Measurements from ENCODE around the gene ARR3.
"Not testable (repeated sequence)": the region's sequence is repeated elsewhere in the genome, so short reads cannot be mapped to it uniquely, and the experiment has no call there.

Gene ARR3

DNA sequence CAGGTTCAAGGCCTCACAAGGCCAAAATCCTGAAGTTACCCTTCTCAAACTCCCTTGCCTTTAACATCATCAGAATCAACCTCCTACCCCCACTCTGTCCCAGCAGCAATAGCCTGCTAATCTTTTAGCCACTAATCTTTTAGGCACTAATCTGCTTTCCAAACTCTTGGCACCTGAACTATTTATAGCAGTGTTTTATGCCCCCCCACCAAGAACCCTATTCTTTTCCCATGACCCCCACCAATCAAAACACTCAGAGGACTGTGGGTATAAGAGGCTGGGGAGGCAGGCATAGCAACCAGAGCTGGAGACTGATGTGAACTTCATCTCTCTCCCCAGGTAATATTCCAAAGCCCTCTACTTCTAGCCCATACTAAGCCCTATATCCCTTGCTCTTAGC, at the start of gene ARR3:
Gene ARR3 (plus strand): TSS at position 301 of the 400 bp plus-strand sequence. CDS start 1,052 bp downstream, outside the sequence.
- no peak for DNase-seq

DNA sequence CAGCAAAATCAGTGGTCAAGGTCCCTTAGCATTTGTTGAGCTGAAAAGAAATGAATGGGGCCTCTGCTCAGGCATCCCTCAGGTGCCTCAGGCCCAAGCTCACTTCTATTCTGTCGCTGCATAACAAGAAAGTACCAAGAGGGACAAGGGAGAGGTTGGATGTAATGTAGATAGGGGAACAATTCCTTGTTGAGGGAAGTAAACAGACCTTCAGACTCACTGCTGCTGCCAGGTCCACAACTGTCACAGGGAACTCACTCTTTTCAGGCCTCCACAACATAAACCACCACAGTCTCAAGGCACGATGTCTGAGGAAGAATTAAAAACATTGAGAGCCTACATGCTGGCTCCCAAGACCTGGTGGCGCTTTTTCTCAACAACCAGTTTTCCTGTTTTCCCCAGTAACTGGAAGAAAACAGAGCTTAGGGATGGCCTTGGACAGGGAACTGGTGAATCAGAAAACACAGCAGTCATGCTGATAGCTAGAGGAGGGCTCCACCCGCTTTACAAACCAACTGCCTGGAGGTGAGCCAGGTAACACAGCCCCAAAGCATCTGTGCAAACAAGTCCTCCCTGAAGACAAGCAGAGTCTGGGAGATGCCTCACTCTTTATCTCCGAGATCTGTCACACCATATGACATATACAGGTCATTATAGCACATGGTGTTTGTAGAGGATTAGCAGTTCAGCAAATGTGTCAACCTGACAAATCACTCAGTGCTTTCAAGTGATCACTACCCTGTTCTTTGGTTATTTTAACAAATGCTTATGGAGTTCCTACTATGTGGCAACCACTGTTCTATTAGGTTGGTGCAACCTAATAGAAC, 48.0 kb upstream of the ARR3 start:
- DNase-seq = peak; percentile 59

DNA sequence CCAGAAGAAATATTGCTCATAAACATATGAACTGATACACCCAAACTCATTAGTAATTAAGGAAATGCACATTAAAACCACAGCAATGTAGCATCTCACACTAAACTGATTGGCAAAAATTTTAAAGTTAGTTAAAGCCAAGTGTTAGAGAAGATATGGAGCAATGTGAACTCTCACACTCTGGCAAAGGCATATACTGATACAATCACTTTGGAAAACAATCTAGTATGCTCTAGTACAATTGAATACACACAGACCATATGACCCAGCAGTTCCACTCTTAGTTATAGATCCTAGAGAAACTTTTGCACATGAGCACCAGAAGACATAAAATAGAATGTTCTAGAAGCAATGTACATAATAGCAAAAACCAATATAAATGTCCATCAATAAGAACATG, 42.1 kb upstream of the ARR3 start:
- DNase-seq = no peak

DNA sequence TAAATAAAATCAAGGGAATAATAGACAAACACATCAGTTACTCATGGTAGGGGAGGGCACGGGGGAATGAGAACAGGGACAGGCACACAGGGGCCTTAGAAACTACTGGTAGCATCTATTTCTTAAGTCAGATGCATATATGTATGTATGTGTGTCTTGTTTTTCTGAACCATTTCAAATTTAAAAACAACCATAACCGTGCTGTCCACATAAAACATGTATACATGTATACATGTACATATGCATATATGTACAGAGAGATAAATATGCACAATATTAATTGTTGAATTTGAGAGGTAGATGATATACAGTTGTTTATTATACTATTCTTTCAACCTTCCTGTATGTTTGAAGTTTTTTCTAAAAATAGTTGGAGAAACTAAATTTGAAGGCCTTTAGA, 41.4 kb upstream of the ARR3 start:
- no peak for DNase-seq

DNA sequence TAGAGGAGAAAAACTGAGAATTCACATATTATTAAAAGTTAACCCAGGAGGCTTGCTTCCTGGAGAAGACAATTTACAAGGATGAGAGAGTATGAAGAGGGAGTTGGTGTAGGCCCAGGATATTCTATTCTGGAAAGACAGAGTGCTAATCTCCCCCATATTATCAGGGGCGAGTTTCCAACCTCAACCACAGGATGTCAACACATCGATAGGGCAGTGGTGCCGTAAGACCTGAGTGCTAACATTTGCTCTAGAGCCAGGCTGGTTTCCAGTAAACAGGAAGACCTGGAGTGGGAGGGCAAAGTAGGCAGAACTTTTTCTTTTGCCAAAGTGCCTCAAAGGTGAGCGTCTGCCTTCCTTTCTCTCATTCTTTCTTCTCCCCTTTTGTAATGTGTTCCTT, 36.5 kb upstream of the ARR3 start:
- no peak for DNase-seq

DNA sequence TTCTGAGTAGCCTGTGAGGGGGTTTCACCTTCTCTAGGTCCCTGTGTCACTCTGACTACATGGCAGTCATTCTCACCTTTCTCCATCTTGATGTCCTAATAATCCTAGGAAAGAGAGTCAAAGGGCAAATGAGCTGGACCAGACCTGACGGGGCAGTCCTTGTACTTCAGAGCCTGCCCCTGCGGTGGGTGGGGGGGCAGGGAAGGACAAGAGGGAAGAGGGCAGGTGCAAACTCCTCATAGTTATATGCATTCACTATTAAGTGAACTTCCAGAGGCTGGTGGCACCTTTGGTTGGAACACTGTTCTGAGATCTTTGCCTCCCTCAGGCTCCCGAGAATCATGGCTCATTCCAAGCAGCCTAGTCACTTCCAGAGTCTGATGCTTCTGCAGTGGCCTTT, 33.8 kb upstream of the ARR3 start, which contains the start of gene AWAT1:
Gene AWAT1 (plus strand): TSS at position 301 of the 400 bp plus-strand sequence. CDS start 41 bp downstream, at position 342.
- no peak for DNase-seq

DNA sequence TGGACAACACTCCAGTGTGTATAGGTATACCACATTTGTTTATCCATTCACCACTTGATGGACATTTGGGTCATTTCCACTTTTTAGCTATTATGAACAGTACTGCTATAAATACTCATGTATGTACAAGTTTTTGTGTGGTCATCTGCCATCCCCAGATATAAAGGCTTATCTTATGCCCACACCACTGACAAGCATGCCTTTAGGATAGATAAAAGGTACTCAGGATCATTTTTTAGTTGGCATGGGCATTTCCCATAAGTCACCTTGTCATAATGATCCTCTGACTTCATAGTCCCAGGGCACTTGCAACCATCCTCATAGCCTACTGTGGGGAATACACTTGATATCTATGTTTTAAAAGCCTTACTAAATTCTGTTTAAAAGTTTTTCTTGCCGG, 27.4 kb upstream of the ARR3 start:
- no peak for DNase-seq

DNA sequence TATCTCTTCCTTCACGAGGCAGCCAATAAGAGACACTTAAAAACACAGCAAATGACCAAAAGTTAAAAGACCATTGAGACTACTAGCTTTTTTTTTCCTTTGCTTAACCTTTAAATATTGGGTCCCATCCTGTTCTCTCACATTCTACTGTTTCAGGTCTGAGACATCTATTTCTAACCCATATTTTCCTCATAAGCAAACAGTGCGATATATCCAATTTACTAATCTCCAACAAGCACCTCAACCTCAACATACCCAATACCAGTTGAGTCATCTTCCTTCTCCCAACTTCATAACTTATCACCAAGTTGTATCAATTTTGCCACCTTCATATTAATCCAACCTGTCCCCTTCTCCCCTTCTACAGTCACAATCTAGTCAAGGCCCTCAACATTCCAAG, 26.6 kb upstream of the ARR3 start:
- DNase-seq = no peak

DNA sequence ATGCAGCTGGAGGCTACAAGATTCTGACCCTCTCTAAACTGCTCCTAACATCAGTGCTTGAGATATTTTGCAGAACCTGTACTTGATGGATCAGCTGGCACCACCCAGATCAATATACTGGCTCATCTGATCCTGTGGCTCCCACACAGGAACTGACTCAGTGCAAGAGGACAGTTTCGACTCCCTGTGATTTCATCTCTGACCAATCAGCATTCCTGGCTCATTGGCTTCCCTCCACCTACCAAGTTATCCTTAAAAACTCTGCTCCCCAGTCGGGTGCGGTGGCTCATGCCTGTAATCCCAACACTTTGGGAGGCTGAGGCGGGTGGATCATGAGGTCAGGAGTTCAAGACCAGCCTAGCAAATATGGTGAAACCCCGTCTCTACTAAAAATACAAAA, 24.5 kb upstream of the ARR3 start:
- not testable (repeated sequence) for DNase-seq

DNA sequence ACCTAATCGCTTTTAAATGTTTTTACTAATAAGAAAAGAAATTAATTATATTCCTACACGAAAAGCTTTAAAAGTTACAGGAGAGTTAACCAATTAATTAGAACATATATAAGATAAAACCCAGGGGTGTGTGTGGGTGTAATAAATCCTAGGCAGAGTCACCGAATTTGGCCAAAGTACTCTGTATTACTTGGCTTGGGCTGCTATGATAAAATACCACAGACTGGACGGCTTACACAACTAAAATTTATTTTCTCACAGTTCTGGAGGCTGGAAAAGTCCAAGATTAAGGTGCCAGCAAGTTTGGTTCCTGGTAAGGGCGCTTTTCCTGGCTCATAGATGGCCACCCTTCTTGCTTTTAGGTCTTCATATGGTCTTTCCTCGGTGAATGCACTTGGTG, 23.3 kb upstream of the ARR3 start:
- no peak for DNase-seq

DNA sequence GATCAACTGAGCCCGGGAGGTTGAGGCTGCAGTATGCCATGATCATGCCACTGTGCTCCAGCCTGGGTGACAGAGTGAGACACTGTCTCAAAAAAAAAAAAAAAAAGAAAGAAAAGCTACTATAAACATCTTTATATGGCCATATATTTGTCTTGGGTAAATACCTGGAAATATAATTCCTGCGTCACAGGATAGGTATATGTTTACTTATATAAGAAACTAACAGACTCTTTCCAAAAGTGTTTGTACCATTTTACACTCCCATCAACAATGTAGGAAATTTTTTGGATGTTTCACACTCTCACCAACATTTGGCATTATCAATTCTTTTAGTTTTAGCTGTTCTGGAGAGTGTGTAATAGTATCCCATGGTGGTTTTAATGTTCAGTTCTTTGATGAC, 20.9 kb upstream of the ARR3 start:
- DNase-seq = no peak

DNA sequence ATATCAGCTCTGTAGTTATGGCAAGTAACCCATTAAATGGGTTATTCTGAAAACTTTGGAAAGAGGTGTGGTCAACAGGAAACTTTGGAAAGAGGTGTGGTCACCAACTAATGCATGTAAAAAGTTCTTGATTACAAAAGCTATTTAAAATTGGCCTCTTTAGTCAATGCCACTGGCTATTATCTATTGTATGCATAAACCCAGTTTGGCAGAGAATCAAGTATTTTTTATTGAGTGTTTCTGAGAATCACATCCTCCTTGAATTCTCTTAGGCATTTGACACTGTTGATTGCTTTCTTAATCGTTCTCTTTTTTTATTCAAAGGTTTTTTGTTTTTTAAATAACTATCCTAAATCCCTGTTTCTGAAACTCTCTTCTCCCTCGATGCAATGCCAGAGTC, 15.6 kb upstream of the ARR3 start:
- DNase-seq = no peak

DNA sequence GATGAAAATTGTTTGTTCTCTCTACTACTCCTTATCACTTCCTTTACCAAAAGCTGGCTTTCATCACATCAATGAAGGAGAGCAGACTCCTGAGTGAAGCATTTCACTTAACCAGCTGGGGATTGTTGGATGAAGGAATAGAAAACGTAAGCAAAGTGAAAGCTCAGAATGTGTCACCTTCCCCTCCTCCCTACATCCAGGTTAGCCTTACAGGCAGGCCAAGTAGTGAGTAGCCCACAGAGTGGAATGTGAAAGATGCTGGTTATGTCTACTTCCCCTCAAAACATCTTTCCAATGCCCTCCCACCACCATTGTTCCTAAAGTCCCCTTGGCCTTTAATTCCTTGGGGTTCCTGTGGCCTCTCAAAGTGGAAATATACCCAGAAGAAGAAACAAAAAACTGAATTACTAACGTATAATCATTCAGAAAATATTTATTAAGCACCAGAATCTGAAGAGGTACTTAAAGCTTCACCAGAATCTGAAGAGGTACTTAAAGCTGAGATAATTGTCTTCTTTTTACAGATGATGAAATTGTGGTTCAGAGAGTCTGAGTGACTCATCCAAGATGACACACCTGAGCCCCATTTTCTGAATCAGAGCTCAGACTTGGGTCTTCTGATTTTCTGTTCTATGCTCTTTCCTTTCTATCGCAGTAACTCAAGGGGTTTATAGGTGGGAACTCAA, 14.6 kb upstream of the ARR3 start:
- DNase-seq = no peak

DNA sequence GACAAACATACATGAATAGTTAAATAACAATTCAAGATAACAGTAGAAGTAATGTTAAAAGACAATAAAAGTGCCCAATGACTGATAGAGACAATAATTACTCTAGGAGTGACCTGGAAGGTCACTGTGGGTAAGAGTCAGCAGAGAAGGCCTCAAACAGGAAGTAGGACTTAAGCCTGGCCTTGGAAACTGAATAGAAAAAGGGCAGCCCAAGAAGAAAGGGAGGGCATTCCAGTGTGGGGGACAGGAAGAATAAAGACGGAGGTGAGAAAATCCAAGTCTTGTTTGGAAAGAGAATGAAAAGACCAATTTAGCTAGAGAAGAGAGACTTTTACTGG, 14.1 kb upstream of the ARR3 start:
- no peak for DNase-seq

DNA sequence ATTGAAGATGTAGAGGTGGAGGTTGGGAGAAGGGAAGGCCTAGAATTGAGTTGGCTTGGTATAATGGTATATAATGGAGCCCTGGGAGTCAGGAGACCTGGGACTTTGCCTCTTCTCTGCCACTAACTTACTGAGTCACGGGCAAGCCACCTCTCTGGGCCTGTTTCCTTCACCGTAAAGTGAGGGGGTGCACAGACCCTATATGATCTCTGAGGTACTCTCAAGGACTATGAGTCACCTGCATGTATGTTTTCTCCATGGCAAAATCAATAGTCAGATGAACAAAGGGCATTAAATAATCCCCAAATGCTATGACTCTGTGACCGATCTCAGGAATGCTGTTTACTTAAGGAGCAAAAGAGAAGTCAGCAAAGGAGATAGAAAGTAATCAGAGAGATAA, 13.2 kb upstream of the ARR3 start:
- no peak for DNase-seq

DNA sequence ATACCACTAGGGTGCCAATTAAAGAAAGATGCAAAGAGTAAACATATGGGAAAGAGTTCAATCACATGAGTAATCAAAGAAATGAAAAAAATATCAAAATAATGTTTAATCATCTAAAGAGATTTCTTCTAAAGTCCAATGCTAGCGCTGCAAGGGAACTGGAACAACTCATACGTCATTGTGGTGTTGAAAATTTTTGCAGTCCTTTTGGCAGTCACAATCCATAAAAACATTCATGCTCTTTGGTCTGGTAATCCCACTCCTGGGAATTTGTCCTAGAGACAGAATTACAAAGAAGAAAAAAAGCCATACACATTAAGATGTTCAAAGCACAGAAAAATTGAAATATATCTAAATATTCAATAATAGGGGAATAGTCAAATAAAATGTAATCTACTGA, 12.7 kb upstream of the ARR3 start:
- DNase-seq = no peak

DNA sequence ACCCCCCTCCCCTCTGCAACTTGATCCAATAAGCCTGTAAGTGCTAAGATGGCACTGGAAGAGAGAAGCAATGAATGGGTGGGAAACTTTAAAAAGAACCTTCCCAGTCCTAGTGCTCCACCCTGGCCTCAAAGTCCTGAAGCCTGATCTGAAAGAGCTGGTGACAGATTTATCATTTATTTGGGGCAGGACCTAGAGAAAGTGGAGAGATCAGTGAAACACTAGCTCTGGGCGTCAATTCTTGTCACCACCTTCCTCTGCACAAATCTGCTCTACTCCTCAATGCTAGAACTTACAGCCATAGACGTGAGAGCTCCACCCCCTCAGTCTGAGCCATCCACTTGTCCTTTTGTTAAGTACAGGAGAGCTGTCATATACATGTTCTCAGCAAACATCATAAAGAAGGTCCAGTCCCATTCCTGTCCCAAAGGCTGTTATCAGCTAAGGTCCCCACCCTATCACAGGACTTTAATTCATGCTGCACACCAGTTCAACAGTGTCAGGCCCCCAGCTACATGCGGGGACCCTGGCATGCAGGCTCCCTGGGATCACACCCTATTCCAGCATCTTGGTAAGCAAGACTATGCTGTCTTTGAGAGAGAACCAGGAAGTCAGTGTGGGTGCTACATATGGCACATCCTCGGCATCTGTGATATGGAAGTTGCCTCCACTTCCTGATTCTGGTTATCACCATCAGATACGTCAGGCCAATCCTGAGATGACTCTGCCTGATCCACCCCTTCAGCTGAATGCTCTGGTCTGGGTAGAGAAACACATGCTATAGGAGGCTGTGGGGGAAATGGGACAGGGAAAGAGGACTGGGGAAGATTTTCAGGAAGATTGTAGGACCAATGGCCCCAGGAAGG, 10.5 kb upstream of the ARR3 start:
- no peak for DNase-seq

DNA sequence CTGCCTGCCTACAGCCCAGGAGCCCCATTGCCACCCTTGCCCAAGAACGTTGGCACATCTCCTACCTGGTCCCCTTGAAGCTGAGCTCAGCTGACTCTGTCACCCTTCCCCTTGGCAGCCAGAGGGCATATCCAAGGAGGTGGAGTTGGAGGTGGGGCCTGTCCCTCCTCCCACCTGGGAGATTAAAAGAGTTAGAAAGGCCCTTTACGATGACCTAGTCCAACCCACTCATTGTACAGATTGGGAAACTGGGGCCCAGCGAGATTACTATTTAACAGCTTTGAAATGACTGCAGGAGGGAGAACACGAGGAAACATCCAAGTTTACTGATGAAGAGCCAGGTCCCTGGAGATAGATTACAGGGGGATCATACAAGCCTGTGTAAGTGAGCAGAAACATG, 8.0 kb upstream of the ARR3 start, which contains the start of gene P2RY4:
Gene P2RY4 (minus strand): TSS at position 101 of the 400 bp plus-strand sequence. CDS start 580 bp downstream, outside the sequence.
- DNase-seq = no peak

DNA sequence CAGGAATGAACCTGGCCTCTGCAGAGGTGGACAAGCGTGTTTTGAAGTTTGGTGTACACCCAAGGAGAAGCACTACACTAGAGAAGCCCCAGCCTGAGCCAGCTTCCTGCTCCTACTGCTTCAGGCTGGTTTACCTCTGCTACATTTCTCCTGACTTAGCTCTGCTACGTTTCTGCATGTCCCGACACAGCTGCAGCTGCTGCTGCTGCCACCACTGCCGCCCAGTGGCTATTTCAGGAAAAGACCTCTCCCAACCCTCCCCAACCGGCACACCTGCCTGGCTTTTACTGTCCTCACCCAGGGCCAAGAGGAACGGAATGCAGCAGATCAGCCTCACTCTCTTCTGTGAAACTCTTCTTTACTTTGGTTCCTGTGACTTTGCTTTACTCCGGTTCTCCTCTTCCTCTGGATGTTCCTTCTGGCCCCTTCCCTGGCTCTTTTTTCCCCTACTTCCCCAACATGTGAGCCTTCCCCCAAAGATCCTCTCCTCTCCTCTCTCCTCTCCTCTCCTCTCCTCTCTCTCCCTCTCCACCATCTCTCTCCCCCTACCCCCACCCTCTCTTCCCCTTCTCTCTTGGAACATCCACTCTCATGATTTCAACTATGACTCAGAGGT, 5.1 kb upstream of the ARR3 start:
- peak; percentile 82 for DNase-seq

DNA sequence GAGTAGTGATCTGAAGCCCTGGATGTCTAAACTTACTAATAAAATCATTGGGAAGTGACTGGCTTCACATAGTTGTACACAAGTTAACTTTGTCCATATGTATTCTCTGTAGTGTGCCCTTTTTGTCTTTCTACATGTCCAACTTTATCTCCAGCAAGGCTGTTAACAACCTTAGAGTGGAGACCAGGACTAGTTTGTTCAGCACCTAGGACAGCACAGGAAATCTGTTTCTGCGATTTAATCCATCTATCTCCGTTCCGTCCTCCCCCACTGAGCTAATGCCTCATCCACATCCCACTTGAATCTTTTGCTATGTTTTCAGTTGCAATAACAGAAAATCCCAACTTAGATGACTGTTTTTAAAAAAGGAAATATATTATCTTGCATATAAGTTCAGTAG, 3.4 kb upstream of the ARR3 start:
- no peak for DNase-seq

DNA sequence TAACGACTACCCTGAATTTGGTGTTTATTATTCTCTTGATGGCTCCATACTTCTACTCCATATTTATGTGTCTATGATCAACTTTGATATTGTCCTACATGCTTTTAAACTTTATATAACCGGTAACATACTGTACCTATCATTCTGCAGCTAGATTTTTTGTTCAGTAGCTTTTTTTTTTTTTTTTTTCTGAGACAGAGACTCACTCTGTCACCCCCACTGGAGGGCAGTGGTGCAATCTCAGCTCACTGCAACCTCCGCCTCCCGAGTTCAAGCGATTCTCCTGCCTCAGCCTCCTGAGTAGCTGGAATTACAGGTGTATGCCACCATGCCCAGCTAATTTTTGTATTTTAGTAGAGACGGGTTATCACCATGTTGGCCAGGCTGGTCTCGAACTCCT, 5.9 kb downstream of the ARR3 start:
- not testable (repeated sequence) for DNase-seq

DNA sequence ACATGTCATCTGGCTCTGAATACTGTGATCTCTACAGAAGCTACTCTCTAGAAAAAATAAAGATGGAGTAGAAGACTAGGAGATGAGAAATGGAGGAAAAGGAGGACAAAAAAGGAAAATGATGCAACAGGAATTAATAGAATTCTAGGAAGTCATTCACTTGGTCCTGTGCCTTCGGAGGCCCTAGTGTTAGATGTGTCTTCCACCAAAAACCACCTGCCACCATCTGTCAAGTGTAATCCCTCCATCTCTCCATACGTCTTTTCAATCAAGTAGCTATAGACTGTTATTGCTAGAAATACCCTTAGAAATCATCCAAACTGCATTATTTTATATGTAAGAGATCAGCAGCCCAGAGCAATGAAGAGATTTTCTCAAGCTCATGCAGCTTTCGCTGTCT, 10.9 kb downstream of the ARR3 start:
- no peak for DNase-seq

DNA sequence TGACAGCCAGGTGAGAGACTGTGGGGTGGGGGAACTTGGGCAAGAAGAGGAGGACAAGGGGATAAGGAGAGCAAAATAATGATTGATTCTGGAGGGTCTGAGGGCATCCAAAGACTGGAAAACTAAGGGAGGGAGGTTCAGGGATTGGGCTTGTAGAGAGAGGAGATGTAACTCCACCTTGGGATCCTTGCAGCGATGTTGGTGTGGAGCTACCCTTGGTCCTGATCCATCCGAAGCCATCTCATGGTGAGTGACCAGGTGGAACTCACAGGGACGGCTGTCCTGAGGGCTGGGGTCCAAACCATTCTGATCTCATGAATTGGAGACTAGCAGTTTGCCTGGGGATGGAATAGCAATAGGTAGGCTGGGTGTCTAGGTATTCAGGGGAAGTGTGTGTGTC, 12.4 kb downstream of the ARR3 start:
- DNase-seq = no peak
